ENCODE data around the gene EEF1A2. TPM values are rescaled to one million over a fixed set of nuclear protein-coding genes. Genes with fewer than 3 reads are reported as not detected.

The EEF1A2 gene
- total and polyA plus RNA-seq, 2 experiments from 2014 or later = 1.3 to 37.1 TPM

GRCh38 chr20:63547725-63548480 is 49.0 kb upstream of the EEF1A2 start, which contains the start of gene SRMS:
SRMS (minus strand) TSS chr20:63547749; CDS start chr20:63547463, 286 bp downstream.
- 0 out of 2 replicates have a peak within 1 kb of the TSS, but pooled peaks have one; percentile 32 for H3K4me2 ChIP-seq

More at GRCh38 chr20:63547725-63548480, 49.0 kb upstream of the EEF1A2 start, which contains the start of gene SRMS:
- Mint-ChIP-seq H3K27me3 (ENCODE audit: insufficient read depth, low read depth, poor library complexity) (peaks cover 14% of the 10 kb centered on the region), H3K9me3 (no peaks in the 10 kb centered on the region; the same call in 2 of the 3 replicates), H3K4me1 (peaks cover 25% of the 10 kb centered on the region), H3K27ac (no peak within 1 kb of the TSS), H3K4me3 (no peak within 1 kb of the TSS), H3K36me3 (ENCODE audit: low read depth) (peaks cover 4% of the 10 kb centered on the region; the same call in 1 of the 3 replicates)
- Histone ChIP-seq H3F3A (replicated peaks; ENCODE audit: low read depth) (peaks cover 7% of the 10 kb centered on the region; the same call in 1 of the 2 replicates), H3K79me2 (replicated peaks; ENCODE audit: insufficient read depth) (no peaks in the 10 kb centered on the region), H3K27me3 (ENCODE audit: insufficient read depth) (no peaks in the 10 kb centered on the region), H2AFZ (peak within 1 kb of the TSS; percentile 74; the same call in 1 of the 2 replicates), H3K27ac (ENCODE audit: low read depth) (no peak within 1 kb of the TSS), H3K4me3 (no peak within 1 kb of the TSS), H3K9me2 (ENCODE audit: insufficient read depth) (no peaks in the 10 kb centered on the region), H3K36me3 (ENCODE audit: insufficient read depth) (no peaks in the 10 kb centered on the region), H3K4me1 (ENCODE audit: insufficient read depth) (peaks cover 10% of the 10 kb centered on the region; the same call in 1 of the 2 replicates), H4K20me1 (replicated peaks; ENCODE audit: insufficient read depth) (no peaks in the 10 kb centered on the region)
- TF ChIP-seq REST (IDR thresholded peaks at IDR 0.05; ENCODE audit: unreplicated experiment) = no peak
- peak in 1 of 2 experiments; percentile 30; a peak in 1 of 4 replicates for TF ChIP-seq CTCF (conservative IDR thresholded peaks at IDR 0.05; ENCODE audit: low read depth in 2 of 2)
- DNase-seq (ENCODE audit: low spot score) (peak; percentile 70), ATAC-seq (peak; percentile 71)

All from GM23338 (cell line).